Jurkat, Clone E6-1 (cell line): Measurements from ENCODE around the gene PSMD8.
"Not testable (repeated sequence)": the region's sequence is repeated elsewhere in the genome, so short reads cannot be mapped to it uniquely, and the experiment has no call there.

Experiments
- DNase-seq: peaks from one replicate; pipeline ENCODE4 v3.0.0-alpha.2; 2011; ENCODE audit warnings: low read depth, low spot score
- H3K4me3 ChIP-seq: 2 replicates; pipeline ENCODE4 v1.5.1; 2011; ENCODE audit warnings: mild to moderate bottlenecking, low read length, control low read depth, moderate library complexity

Gene PSMD8

GRCh38 chr19:38402623-38402966, 28.2 kb downstream of the PSMD8 start:
- no peak for DNase-seq
- peak overlapping the region; percentile 54 for H3K4me3 ChIP-seq

- H3K4me3 ChIP-seq = peak within 1 kb of the TSS; percentile 70
- DNase-seq = peak; percentile 94
Observed at GRCh38 chr19:38402967-38403674, 28.8 kb downstream of the PSMD8 start, which contains the start of gene FAM98C. Gene FAM98C, plus strand, starts transcription at chr19:38403093. Its CDS starts 61 bp downstream, at chr19:38403154.

GRCh38 chr19:38404858-38405257, 30.5 kb downstream of the PSMD8 start:
- no peak for DNase-seq
- no peak overlapping the region for H3K4me3 ChIP-seq

- DNase-seq = no peak
- H3K4me3 ChIP-seq = no peak overlapping the region
Observed at GRCh38 chr19:38405276-38405675, 30.9 kb downstream of the PSMD8 start.

DNA sequence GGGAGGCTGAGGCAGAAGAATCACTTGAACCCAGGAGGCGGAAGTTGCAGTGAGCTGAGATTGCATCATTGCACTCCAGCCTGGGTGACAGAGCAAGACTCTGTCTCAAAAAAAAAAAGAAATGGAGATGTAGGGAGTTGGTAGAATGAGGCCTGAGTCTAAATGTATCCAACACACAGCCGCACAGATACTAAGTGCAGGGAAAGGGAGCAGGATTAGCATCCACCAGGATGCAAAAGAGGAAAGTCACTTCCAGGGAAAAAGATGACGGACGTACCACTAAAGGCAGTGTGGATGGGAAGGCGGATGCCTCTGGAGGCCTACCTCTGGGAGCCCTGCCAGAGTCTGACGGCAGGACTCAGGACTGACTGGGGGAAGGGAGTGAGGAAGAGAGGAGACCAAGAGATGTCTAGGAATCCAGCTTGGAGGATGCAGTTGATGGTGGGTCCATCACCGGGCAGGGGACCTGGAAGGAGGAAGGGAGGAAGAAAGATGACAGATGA, 35.3 kb downstream of the PSMD8 start:
- DNase-seq = no peak
- no peak overlapping the region for H3K4me3 ChIP-seq

- H3K4me3 ChIP-seq, DNase-seq: not testable (repeated sequence)
Observed at GRCh38 chr19:38410407-38410806, 36.0 kb downstream of the PSMD8 start.

GRCh38 chr19:38411041-38411712, 36.8 kb downstream of the PSMD8 start:
- no peak for DNase-seq
- no peak overlapping the region for H3K4me3 ChIP-seq

- DNase-seq, H3K4me3 ChIP-seq: not testable (repeated sequence)
Observed at GRCh38 chr19:38411898-38412297, 37.5 kb downstream of the PSMD8 start.

DNA sequence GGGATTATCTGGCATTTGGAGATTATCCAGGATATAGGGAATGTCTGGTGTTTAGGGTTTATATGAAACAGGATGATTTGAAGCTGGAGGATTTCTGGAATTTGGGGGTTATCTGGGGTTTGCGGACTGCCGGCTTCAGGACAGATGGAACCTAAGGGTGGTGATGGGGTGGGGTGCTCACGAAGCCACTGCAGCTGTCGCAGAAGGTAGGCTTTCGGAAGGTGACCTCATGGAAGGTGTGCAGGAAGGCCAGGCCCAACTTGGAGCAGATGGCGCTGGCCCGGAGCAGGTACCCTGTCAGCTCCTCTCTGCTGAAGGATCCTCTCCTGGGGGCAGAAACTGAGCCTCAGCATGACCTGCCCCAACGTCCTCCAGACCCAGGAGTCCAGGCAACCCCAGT, 38.1 kb downstream of the PSMD8 start:
- H3K4me3 ChIP-seq = no peak overlapping the region
- DNase-seq = no peak

DNA sequence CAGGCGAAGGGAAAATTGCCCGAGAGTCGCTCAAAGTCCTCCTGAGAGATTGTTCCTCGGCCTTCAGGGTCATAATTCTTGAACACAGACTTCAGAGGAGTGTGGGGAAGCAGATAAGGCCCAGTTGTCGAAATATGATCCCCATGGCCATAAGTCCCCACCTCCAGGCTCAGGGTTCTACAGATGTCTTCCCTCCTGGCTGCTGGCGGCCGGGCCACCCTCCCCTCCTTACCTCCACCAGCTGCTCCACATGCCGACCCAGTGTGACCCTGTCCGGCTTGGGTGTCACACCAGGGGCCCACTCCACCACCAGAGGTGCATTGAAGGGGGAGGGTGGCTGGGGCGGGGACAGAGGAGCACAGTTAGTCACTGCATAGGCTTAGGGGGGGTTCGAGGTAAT, 38.6 kb downstream of the PSMD8 start:
- DNase-seq = no peak
- no peak overlapping the region for H3K4me3 ChIP-seq

GRCh38 chr19:38413416-38413815, 39.0 kb downstream of the PSMD8 start:
- H3K4me3 ChIP-seq = no peak overlapping the region
- no peak for DNase-seq

GRCh38 chr19:38417146-38417543, 42.8 kb downstream of the PSMD8 start:
- DNase-seq = no peak

DNA sequence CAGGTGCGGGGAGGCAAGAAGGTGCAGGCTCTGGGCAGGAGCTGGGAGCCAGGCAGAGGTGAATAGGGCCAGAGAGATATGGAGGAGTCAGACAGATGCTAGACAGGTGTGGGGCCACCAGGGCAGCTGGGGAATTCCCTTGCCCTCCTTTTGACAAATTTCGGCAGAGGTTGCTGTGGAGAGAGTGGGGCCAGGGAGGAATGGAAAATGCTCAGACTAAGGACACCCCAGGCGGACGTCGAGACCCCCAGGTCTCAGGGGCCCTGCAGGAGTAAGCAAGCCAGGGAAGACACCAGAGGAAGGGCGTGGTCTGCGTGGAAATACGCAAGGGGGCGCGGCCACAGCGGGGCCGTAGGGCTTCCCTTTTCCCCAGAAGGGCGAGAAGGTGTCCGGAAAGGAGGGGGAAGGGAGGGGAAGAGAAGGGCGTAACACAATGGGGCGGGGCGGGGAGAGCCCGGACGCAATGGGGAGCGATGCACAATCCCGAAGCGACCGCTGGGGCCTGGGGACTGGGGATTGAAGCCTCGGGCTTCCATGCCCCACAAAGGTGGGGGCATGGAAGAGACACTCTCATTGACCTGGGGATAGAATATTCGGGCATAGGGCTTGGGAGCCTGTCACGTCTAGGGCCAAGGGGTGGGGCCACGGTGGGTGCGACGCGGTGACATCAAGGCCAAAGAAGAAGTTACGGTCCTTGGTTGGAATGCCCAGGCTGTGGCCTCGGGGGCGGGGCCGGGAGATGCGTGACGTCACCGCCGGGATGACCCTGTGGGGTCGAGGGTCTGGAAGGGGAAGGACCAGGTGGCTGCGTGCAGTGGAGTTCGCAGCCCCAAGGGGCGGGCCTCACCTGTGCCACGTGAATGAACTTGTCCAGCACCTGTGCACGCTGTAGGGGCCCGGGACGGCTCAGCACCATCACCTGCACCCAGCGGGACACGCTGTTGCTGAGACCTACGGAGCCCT, 43.5 kb downstream of the PSMD8 start:
- DNase-seq = peak; percentile 44
- H3K4me3 ChIP-seq = peak overlapping the region; percentile 33

More at GRCh38 chr19:38417146-38417543, 42.8 kb downstream of the PSMD8 start:
- no peak overlapping the region for H3K4me3 ChIP-seq

DNA sequence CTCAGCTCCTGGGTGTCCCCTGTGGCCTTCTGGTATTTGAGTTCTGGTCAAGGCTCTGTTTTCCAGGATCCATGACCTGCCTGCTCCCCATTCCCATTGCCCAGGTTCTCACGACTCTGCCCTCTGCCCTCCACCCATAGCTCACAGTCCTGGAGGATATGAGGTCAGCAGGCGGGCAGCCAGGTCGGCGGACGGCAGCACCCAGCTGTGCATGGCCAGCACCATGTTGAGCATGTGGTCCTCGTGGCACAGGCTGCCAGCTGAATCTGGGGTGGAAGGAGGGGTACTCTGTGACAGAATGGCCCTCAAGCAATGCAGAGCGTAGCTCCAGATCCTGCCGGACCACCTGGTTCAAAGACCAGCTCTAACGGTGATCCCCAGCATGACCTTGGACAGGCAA, 46.6 kb downstream of the PSMD8 start:
- DNase-seq = no peak
- no peak overlapping the region for H3K4me3 ChIP-seq

DNA sequence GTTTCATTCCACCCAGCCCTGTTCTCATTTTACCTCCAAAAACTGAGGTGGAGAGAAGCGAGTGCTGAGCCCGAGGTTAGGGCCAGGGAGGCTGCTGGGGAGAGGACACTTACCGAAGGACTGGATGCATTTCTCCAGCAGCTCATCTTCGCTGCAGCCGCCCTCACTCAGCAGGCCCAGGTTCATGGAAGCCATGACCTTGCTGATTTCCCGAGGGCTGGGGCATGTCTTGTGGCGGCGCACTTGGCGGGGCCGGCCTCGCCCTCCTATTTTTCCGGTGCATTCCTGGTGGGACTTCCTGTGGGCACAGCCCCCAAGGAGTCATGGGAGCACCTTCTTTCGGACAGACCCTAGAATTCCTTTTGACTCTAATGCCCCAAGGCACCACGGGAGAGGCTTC, 47.5 kb downstream of the PSMD8 start:
- H3K4me3 ChIP-seq = no peak overlapping the region
- no peak for DNase-seq

GRCh38 chr19:38422438-38422837, 48.1 kb downstream of the PSMD8 start:
- no peak overlapping the region for H3K4me3 ChIP-seq
- no peak for DNase-seq

DNA sequence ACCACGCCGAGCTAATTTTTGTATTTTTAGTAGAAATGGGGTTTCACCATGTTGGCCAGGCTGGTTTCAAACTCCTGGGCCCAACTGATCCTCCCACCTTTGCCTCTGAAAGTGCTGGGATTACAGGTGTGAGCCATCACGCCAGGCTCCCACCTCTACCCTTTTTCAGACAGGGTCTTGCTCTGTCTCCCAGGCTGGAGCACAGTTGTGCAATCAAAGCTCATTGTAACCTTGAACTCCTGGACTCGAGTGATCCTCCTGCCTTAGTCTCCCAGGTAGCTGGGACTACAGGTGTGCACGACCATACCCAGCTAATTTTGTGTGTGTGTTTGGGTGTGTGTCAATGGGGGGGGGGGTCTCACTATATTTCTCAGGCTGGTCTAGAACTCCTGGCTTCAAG, 49.9 kb downstream of the PSMD8 start:
- no peak for DNase-seq
- H3K4me3 ChIP-seq = no peak overlapping the region

DNA sequence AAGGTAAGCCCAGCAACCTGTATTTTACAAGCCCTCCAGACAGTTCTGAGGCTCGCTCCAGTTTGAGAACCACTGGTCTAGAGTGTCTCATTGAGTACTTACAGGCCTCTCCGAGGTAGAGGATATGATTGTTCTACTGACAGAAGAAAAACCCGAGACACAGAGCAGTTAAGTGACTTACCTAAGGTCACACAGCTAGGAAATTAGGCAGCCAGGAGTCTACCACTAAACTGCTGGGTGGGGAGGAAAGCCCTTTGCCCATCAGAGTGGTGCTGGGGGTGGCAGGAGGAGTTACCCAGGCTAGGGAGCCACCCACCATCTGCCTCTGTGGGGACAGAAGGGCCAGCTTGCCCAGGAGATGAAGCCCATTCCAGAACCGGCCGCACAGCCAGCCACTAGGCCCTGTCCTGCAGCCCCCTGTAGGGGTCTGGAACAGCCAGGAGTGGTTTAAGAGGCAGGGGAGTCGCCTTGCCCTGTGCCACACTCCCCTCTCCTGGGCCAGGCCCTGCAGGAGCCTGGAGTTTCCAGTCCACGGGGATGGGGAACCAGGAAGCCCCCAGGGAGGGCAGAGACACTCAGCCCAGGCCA, 50.9 kb downstream of the PSMD8 start:
- no peak overlapping the region for H3K4me3 ChIP-seq
- DNase-seq = no peak

GRCh38 chr19:38425810-38426466, 51.6 kb downstream of the PSMD8 start, which contains the start of gene RASGRP4:
Gene RASGRP4, minus strand, starts transcription at chr19:38426219. Its CDS starts 128 bp downstream, at chr19:38426091.
- DNase-seq = peak; percentile 43
- H3K4me3 ChIP-seq = no peak within 1 kb of the TSS; the same call in 1 of the 2 replicates
